ENCODE data around the gene PKDREJ. TPM values are rescaled to one million over a fixed set of nuclear protein-coding genes. Genes with fewer than 3 reads are reported as not detected.
"Not testable (repeated sequence)": the region's sequence is repeated elsewhere in the genome, so short reads cannot be mapped to it uniquely, and the experiment has no call there.

The PKDREJ gene
- total and polyA plus RNA-seq, 11 donors: 0.03 to 0.16 (median 0.08) TPM; not detected in 2

GRCh38 chr22:46272196-46272595 is 9.1 kb upstream of the PKDREJ start:
- Histone ChIP-seq H3K4me3 (no peak overlapping the region), H3K27me3 (no peaks in the 10 kb centered on the region), H3K9me3 (no peaks in the 10 kb centered on the region), H3K4me1 (peaks cover 0 to 31% (median 16%) of the 10 kb centered on the region in 12 donors), H3K36me3 (peaks cover 0 to 67% (median 59%) of the 10 kb centered on the region in 9 donors), H3K27ac (no peak overlapping the region)
- DNase-seq: no peak
- no peak for ATAC-seq
- 92 to 97% (median 95%) methylated on average over 8 of the region's 8 CpGs for WGBS, 4 donors
- intact Hi-C loops (cut with DNase I): no loop called here
- TF ChIP-seq CTCF (IDR thresholded peaks at IDR 0.05) (no peak), POLR2A (IDR thresholded peaks at IDR 0.05) (no peak)

GRCh38 chr22:46269564-46269963 is 6.4 kb upstream of the PKDREJ start:
- ATAC-seq: no peak
- H3K4me3 ChIP-seq: peak overlapping the region in 2 of 12 donors; percentile 90 to 91
- no peaks in the 10 kb centered on the region for H3K27me3 ChIP-seq
- DNase-seq: peak in 1 of 5 donors; percentile 27
- no peaks in the 10 kb centered on the region for H3K9me3 ChIP-seq
- 72 to 77% (median 73%) methylated on average over 11 of the region's 11 CpGs for WGBS, 4 donors
- intact Hi-C loops (cut with DNase I): loop anchor here in 1 of 10 donors (10.0 kb wide), 1 partner anchor 275 kb away; no protein-coding TSS in a partner anchor
- peaks cover 0 to 42% (median 38%) of the 10 kb centered on the region in 9 donors for H3K36me3 ChIP-seq
- no peak for TF ChIP-seq POLR2A (IDR thresholded peaks at IDR 0.05)
- H3K4me1 ChIP-seq: peaks cover 0 to 38% (median 23%) of the 10 kb centered on the region in 12 donors
- peak overlapping the region in 7 of 12 donors; percentile 13 to 96 (median 24) for H3K27ac ChIP-seq

GRCh38 chr22:46267431-46268279 is 4.5 kb upstream of the PKDREJ start, which contains the start of gene TTC38:
Gene TTC38 (plus strand): TSS chr22:46268008. CDS start chr22:46268040, 32 bp downstream.
- Histone ChIP-seq H3K4me1 (peaks cover 0 to 38% (median 23%) of the 10 kb centered on the region in 12 donors), H3K27me3 (peaks cover 0 to 2% (median 0%) of the 10 kb centered on the region in 9 donors), H3K27ac (peak within 1 kb of the TSS; percentile 60 to 96 (median 90)), H3K9me3 (no peaks in the 10 kb centered on the region), H3K36me3 (peaks cover 0 to 23% (median 19%) of the 10 kb centered on the region in 9 donors), H3K4me3 (peak within 1 kb of the TSS; percentile 57 to 93 (median 78))
- ATAC-seq: peak; percentile 93 to 98 (median 98)
- peak in 1 of 2 donors; percentile 72 for TF ChIP-seq POLR2A (IDR thresholded peaks at IDR 0.05)
- TF ChIP-seq CTCF (IDR thresholded peaks at IDR 0.05): no peak
- DNase-seq: peak; percentile 96 to 98 (median 96)
- intact Hi-C loops (cut with DNase I): loop anchor here in 3 of 10 donors (2.0 to 10.0 kb wide), 3 partner anchors 17 to 273 kb away; partner anchors contain the start of genes GTSE1 (in 2 of the 3) and CDPF1 (in 1 of the 3)
- WGBS, 4 donors: 1% methylated on average over 35 to 74 of the region's 74 CpGs

- not testable (repeated sequence) for H3K36me3 ChIP-seq, DNase-seq, H3K9me3 ChIP-seq, ATAC-seq, H3K4me3 ChIP-seq, H3K27ac ChIP-seq
- Histone ChIP-seq H3K27me3 (peaks cover 0 to 13% (median 0%) of the 10 kb centered on the region in 9 donors), H3K4me1 (peaks cover 0 to 40% (median 23%) of the 10 kb centered on the region in 12 donors)
- intact Hi-C loops (cut with DNase I): loop anchor here in 3 of 10 donors (2.0 to 10.0 kb wide), 3 partner anchors 15 to 271 kb away; partner anchors contain the start of genes GTSE1 (in 2 of the 3) and CDPF1 (in 1 of the 3)
- whole genome bisulfite sequencing, 4 donors: 87 to 95% (median 93%) methylated on average over 4 of the region's 4 CpGs
These were observed 2.5 kb upstream of the PKDREJ start for GRCh38 chr22:46265627-46266026.

GRCh38 chr22:46264520-46264919 is 1.4 kb upstream of the PKDREJ start:
- not testable (repeated sequence) for H3K27ac ChIP-seq, DNase-seq, ATAC-seq, H3K36me3 ChIP-seq, H3K4me3 ChIP-seq, H3K9me3 ChIP-seq
- WGBS, 4 donors: 96 to 100% (median 98%) methylated on average over 6 of the region's 6 CpGs
- intact Hi-C loops (cut with DNase I): loop anchor here in 1 of 10 donors (10.0 kb wide), 1 partner anchor 270 kb away; no protein-coding TSS in a partner anchor
- H3K4me1 ChIP-seq: peaks cover 0 to 38% (median 22%) of the 10 kb centered on the region in 12 donors
- peaks cover 0 to 13% (median 0%) of the 10 kb centered on the region in 9 donors for H3K27me3 ChIP-seq
